GM18951 (cell line): ENCODE data around the gene MEX3A.

Source experiments
- POLR2A ChIP-seq: IDR thresholded peaks from 4 replicates; pipeline ENCODE4 v1.6.1; 2011; ENCODE audit warnings: mild to moderate bottlenecking; ENCODE audit not compliant: insufficient read length, insufficient read depth; ENCODE audit errors: extremely low read depth
- in situ Hi-C: fragments of 300-500 bp; cut with MboI; formaldehyde crosslinking; loops from one replicate; pipeline ENCODE4 v1.12.0; 2022; ENCODE audit warnings: low sequenced_read_pairs, mixed read lengths, inconsistent platforms; ENCODE audit not compliant: unreplicated experiment

Gene MEX3A, protein sequence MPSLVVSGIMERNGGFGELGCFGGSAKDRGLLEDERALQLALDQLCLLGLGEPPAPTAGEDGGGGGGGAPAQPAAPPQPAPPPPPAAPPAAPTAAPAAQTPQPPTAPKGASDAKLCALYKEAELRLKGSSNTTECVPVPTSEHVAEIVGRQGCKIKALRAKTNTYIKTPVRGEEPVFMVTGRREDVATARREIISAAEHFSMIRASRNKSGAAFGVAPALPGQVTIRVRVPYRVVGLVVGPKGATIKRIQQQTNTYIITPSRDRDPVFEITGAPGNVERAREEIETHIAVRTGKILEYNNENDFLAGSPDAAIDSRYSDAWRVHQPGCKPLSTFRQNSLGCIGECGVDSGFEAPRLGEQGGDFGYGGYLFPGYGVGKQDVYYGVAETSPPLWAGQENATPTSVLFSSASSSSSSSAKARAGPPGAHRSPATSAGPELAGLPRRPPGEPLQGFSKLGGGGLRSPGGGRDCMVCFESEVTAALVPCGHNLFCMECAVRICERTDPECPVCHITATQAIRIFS

DNA sequence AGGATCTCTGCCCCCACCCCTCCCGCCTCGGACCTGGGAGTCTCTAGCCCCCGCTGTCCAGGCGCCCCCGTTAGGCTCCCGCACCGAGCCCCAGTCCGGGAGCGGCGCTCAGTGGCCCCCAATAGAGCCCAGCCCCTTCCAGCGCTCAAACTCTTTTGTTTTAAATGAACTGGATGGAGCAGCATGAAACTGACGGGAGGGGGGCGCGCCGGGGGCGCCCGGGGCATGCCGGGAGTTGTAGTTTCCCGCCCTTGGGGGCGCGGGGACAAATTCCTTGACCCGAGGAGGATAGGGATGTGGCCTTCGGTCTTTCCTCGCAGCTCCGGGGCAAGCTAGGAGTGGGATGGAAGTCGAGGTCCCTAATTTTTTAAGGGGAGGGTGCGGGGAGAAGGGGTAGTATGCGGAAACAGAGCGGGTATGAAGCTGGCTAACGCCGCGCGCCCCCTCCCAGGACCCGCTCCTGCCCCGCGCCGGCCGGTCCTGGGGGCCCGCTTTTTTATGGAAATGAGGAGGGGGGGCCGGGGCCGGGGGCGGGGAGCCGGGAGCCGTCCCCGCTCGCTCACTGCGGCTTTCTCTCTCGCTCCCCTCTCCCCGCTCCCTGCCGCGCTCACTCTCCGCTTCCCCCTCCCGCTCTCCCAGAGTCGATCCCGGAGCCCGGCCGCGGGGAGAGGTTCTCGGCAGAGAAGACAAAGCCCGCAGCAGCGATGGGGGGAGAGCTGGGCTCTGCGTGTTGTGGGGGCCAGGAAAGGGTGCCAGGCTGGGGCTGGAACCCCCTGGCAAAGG is at the start of gene MEX3A:
Gene MEX3A, minus strand, starts transcription at position 157 of the 783 bp plus-strand sequence. CDS start 467 bp downstream, outside the sequence.
- in situ Hi-C loops = no loop called here
- no peak for TF ChIP-seq POLR2A

DNA sequence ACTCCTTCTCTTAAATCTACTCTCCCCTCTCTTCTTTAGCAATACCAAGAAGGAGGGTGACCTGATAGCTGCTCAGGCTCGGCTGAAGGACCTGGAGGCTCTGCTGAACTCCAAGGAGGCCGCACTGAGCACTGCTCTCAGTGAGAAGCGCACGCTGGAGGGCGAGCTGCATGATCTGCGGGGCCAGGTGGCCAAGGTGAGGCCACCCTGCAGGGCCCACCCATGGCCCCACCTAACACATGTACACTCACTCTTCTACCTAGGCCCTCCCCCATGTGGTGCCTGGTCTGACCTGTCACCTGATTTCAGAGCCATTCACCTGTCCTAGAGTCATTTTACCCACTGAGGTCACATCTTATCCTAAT is 48.3 kb upstream of the MEX3A start:
- in situ Hi-C loops = loop anchor here (10.0 kb wide), 1 partner anchor 204 kb away; the partner anchor contains the start of genes CCT3 and TSACC
- TF ChIP-seq POLR2A = no peak

DNA sequence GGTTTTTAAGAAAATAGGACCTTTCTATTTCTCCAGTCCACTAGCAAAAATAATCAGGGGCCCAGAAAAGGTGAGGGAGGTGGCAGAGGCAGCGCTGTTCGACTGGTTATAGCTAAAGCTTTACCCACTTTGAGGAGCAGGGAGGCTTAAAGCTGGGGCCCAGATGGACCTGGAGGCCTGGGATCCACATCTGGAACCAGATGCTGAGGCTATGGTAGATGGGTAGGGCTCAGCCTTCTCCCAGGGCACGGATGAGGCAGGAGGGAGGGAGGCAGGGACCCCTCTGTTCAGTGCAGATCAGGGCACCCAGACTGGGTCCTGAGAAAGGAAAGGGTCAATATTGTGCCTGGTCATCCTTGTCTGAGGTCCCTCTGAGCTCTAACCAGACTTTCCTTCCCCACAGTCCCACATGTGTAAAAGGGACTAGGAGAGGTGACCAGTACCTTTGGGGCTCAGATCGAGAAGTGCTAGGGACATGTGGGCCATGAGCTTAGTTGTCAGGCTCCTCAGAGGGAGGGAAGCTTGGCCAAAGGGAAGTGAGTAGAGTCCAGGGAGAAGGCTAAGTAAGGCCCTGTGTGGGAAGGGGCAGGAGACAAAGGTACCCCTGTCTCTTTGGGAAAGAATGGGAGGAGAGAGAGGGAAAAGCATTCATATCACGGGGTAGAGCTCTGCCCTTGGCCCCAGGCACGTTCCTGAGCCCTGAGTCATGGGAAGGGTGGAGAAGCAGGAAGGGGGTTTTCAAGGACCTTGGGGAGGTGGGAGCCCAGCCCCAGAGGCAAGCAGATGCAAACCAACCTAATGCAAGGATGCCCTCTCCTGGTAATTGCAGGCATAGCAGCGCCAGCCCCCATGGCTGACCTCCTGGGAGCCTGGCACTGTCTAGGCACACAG is 47.7 kb upstream of the MEX3A start:
- in situ Hi-C loops = loop anchor here (5.0 to 10.0 kb wide), 2 partner anchors 38 to 205 kb away; partner anchors contain the start of genes CCT3 and TSACC
- TF ChIP-seq POLR2A = no peak

DNA sequence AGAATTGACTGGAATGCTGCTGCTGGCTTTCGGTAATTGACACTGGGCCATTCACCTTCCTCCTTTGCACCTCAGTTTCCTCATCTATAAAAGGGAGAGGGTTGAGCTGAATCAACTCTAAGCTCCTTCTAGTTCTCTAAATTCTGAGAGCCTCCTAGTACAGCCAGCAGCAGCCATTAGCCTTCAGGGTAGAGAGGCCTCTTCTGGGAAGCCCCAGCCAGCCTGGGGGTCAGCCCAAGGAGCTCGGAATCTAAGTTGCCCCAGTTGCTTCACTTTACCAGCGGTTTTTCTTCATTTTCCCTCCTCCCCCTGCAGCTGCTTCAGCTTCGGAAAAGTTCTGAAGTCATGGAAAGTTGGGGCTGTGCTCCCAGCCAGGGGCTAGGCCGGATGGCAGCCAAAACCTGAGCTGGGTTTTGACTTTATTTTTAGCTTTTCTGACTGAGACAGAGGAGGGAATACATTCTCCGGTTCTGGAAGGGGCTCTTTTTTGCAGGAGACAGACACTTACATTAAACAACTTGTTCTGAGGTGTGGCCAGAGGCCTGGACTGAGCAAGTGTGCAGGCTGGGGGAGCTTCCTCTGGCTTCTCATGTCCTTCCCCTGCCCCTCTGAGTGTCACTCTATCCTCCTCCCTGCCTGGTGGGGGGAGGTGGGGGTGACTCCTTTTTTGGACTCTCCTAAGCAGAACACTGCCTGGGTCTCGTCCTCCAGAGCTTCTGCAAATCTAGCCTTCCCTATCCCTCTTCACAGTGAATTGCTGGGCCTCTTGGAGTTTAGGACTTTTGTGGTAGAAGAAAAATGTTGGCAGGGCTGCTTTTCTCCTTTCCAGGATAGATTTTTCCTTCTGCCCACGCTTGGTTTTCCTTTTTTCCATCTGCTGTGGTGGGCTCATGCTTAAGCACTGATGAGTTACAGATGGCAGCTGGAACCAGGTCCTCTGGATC is 46.7 kb upstream of the MEX3A start:
- TF ChIP-seq POLR2A = no peak
- in situ Hi-C loops = loop anchor here (5.0 kb wide), 1 partner anchor 37 kb away; no protein-coding TSS in a partner anchor

DNA sequence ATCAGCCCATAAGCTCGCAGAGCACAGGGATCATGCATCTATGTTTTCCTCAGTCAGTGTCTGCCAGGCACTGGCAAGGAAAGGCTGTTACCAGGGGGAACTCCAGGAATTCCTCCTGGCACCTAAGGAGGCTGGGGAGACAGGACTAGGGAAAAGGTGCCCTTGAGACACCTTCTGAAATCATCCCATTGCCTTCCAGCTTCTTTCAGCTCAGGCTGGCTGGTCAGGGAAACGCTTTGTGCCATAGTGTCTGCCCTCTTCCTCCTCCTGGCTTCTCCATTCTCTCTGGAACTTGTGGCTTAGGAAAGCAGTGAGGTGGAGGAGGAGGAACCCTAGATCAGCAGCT is 46.0 kb upstream of the MEX3A start:
- no peak for TF ChIP-seq POLR2A
- in situ Hi-C loops = loop anchor here (5.0 kb wide), 1 partner anchor 36 kb away; no protein-coding TSS in a partner anchor

DNA sequence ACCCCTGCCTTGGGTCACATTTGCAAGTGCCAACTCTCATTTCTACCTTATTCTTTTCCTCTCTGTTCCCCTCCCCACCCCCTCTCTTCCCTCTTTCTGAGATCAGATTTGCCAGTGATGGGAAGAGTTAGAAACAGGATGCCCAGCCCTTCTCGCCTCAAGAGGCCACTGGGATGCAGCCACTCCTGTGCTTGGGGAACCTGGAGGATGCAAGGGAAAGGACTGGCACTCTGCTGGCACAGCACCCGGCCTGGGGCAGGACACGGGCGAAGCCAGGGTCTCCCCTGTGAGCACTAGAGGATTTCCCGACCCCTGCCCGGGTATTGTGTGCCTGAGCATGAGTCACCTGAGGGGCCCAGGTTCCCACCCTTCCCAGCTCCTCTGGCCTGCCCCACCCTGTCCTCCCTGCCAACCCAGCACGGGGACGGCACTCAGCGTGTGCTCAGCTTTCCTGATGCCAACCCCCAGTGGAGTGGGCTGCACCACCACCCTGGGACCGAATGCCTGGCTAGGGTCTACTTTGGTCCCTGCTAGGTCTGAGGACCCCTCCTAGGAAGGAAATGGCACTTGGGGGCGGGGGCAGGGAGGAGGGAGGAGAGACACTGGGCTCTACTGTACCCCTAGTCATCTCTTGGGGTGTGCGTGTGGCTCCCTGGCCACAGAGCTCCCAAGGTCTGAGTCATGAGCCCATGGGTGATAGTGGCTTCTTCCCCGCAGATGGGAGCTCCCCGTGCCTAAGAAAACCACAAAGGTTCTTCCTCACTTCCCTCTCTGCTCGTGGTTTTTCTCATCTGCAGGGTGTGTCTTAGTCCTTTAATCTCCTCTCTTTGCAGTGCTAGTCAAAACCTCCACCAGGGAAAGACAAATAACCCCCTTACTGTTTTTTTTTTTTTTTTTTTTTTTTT is 44.6 kb upstream of the MEX3A start:
- in situ Hi-C loops = loop anchor here (5.0 kb wide), 1 partner anchor 35 kb away; no protein-coding TSS in a partner anchor
- no peak for TF ChIP-seq POLR2A

DNA sequence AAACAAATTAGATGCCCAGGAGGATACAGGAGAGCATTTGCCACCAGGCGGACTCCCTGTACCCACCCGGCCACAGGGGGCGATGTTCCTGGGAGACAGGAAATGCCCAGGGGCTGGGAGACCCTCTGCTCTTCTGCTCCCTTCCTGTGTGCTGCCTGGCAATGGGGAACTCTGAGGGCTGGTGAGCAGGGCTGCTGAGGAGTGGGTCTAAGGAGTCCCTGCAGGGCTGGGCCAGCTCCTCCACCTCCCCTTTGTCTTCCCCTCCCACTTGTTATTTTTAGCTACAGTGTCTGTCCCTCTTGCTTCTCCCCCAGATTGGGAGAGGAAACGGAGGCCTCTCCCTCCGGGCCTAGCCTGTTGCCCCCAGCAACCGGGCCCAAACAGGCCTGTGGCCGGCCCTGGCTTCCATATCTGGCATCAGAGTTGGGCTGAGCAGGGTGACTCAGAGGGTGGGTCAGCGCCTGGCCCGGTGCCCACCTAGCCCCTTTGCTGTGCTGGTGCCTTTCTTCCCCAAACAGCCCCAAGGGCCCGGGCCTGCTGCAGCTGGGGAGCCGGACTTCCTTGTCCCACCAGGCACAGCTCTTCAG is 43.9 kb upstream of the MEX3A start:
- in situ Hi-C loops = loop anchor here (5.0 kb wide), 1 partner anchor 34 kb away; no protein-coding TSS in a partner anchor
- peak; percentile 27 for TF ChIP-seq POLR2A

DNA sequence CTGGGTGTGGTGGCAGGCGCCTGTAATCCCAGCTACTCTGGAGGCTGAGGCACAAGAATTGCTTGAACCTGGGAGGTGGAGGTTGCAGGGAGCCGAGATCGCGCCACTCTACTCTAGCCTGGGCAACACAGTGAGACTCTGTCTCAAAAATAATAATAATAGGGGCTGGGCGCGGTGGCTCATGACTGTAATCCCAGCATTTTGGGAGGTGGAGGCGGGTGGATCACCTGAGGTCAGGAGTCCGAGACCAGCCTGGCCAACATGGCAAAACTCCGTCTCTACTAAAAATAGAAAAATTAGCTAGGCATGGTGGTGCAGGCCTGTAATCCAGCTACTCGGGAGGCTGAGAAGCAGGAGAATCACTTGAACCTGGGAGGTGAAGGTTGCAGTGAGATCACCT is 43.3 kb upstream of the MEX3A start:
- in situ Hi-C loops = loop anchor here (5.0 kb wide), 1 partner anchor 33 kb away; no protein-coding TSS in a partner anchor

DNA sequence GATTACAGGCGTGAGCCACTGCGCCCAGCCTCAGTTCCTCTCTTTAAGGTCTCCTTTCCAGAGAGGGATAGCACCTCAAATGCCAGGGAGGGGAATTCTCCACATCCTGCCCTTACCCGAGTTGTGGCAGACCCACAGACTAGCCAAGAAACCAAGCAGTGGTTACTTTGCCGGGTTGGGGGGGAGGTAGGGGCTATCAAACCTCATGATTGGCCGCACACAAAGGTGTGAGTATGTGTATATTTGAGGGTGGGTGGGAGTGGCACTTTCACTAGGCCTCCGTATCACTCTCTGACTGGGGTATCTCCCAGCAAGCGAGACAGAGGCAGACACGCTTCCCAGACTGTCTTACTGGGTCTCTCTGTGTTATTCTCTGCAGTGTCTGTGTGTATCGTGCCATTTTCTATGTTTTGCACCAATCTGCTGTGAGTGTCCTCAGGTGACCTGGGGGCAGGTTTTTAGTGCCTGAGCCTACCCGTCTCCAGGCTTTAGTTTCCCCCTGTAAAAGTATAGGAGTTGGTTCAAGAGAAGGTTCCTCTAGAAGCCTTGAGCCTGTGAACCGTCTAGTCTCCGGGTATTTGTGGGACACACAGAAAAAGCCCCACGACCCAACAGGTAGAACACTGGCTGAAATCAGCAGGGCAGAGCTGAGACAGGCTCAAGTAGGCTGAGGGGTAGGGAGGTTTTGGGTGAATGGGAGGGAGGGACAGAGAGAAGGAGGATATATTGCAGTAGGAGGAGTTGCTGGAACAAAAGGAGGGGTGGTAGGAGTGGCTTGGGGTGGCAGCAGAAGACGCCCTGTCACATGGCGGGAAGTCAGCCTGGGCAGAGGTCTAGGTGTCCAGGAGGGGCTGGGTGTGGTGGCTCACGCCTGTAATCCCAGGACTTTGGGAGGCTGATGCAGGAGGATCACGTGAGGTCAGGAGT is 42.6 kb upstream of the MEX3A start:
- TF ChIP-seq POLR2A = peak; percentile 51
- in situ Hi-C loops = loop anchor here (5.0 kb wide), 1 partner anchor 33 kb away; no protein-coding TSS in a partner anchor
